ENCODE measurements around the gene IMMP2L.

- no peak for TF ChIP-seq CREB1 (CRISPR knock-in tag; IDR thresholded peaks at IDR 0.05)
- no peak for TF ChIP-seq CTCF (IDR thresholded peaks at IDR 0.05)
- no peak for TF ChIP-seq ZNF121 (CRISPR knock-in tag; IDR thresholded peaks at IDR 0.05)
- TF ChIP-seq USF1 (CRISPR knock-in tag; IDR thresholded peaks at IDR 0.05) = no peak
- TF ChIP-seq EMX1 (CRISPR knock-in tag; IDR thresholded peaks at IDR 0.05) = no peak
- no peak for TF ChIP-seq NR3C1 (CRISPR knock-in tag; conservative IDR thresholded peaks at IDR 0.05; ENCODE audit: low read depth)
- no peak for TF ChIP-seq ZNF671 (CRISPR knock-in tag; IDR thresholded peaks at IDR 0.05)
- TF ChIP-seq PRDM15 (CRISPR knock-in tag; IDR thresholded peaks at IDR 0.05) = no peak
Observed at GRCh38 chr7:110962374-110962773, 599.9 kb downstream of the IMMP2L start.

Measured in WTC11 (cell line).